NCI-H1417 (cell line): ENCODE results near the gene PACSIN1.

ENCODE experiments used
- DNase-seq, 3 experiments: peaks; one replicate each; lab custom pipeline; 2025; lab: John Stamatoyannopoulos, UW

PACSIN1 gene

DNA sequence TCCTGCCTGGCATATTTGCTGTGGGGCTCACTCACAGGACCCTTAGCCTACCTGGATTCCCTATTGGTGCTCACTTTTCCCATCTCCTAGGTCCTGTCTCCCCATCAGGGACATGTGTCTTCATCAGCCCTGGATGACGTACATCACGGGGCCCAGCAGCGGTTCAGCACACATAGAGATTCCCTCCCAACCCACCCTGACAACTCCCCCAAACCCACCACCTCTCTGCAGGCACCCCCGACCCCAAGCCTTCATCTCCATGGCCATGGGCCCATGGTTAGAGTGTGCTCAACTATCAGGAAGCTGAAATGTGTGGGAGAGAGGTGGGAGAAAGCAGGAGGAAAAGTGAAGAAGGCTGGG, 115.7 kb downstream of the PACSIN1 start:
- no peak for DNase-seq

DNA sequence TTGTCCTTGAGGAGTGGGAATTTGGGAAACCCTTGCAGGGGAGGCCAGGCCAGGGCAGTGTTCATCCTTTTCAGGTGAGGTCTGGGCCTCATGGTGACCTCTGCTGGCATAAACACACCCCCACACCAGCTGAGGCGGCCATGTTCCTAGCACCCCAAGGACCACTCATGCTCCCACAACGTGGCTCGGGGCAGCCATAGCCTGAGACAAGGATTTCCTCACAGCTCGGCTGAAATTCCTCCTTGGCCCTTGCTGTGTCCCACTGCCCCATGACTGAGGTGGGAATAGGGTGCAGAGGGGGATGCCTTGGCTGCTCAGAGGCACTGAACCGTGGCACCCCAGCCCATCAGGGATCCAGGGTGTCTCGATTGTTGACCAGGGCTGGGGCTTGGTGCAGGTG, 117.6 kb downstream of the PACSIN1 start:
- DNase-seq = no peak

DNA sequence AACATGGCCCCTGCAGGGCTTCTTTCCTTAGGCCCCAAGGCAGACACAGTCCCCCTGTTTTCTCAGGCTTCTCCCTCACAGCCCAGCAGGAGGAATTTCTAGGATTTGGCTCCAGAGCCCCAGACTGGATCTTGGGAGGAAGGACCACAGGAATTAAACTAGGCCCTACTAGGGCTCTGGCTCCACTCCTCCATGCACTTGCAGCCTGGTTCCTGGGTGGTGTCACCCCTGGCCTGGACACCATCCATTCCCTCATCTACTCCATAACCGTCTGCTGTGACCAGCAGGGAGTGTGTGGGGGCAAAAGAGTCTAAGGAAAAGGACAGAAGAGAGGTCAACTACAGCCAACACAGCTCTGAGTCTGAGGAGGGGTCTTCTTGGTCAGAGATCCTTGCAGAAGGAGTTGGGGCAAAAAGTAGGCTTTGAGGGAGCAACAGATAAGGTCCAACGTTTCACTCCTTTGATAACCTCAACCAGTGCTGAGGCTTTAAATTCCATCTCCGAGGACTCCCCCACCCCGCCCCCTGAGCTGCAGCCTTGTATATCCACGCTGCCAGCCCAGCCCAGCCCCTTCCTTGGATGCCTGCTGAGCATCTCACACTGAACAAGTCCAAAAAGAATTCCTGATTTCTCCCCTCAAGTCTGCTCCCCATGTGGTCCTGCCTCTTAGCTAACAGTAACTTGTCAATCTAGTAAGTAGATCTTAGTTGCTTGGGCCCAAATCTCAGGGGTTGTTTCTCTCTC, 118.2 kb downstream of the PACSIN1 start:
- no peak for DNase-seq

DNA sequence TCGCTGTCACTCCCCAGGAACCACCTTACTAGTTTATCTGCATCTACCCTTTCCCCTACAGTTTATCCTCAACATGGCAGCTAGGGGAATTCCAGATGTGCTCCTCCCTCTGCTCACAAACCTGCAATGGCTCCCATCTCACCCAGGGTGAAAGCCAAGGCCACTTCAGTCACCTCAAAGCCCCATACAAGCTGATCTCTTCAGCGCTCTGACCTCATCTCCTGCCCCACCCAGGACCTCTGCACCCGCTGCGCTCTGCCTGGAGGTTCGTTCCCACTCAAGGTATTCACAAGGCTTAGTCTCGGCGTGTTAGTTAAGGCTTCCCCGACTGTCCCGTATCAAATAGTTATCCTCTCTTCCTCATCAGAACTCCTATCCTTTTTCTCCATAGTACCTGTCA, 118.8 kb downstream of the PACSIN1 start:
- DNase-seq = no peak
